H1 (cell line): ENCODE measurements around the gene C5orf15. TPM values are rescaled to one million over a fixed set of nuclear protein-coding genes. Genes with fewer than 3 reads are reported as not detected.

Experiments
- CTCF ChIA-PET: fragments of 300-600 bp; sonication (Branson Sonifier 250); formaldehyde crosslinking; loops from one replicate; lab custom pipeline; 2021; ENCODE audit not compliant: partially characterized antibody; lab: Charles Lee
- POLR2A ChIA-PET: fragments of 300-600 bp; sonication (Branson Sonifier 250); formaldehyde crosslinking; loops from one replicate; lab custom pipeline; 2021; ENCODE audit warnings: inconsistent platforms; ENCODE audit not compliant: partially characterized antibody; lab: Charles Lee
- DNase-seq, 2 experiments: peaks; one replicate each; pipeline versions ENCODE4 v3.0.0 to v3.0.0-alpha.2; 2010 to 2022; ENCODE audit warnings: low spot score in 2 of 2, low read depth in 1 of 2, mixed read lengths in 1 of 2
- FAIRE-seq: peaks from 2 replicates; lab custom pipeline; 2011; peaks lifted over from hg19 to GRCh38; lab: Jason Lieb, UNC
- H2AFZ ChIP-seq: 2 replicates; pipeline ENCODE4 v1.8.1; 2012; ENCODE audit warnings: low read length, inconsistent platforms
- H2AK5ac ChIP-seq: 2 replicates; pipeline ENCODE4 v1.6.1; 2013; ENCODE audit warnings: low read depth, low read length
- H2BK120ac ChIP-seq: replicated peaks from 2 replicates; pipeline ENCODE3; 2013; ENCODE audit warnings: low read depth, low read length, inconsistent platforms
- H2BK12ac ChIP-seq: 2 replicates; pipeline ENCODE4 v1.6.1; 2013; ENCODE audit warnings: low read depth, low read length
- H2BK15ac ChIP-seq: 2 replicates; pipeline ENCODE4 v1.6.1; 2013; ENCODE audit warnings: low read length
- H2BK20ac ChIP-seq: 2 replicates; pipeline ENCODE4 v1.6.1; 2013; ENCODE audit warnings: low read length
- H2BK5ac ChIP-seq: 2 replicates; pipeline ENCODE4 v1.6.1; 2013; ENCODE audit warnings: low read depth, low read length
- H3K14ac ChIP-seq: 2 replicates; pipeline ENCODE4 v1.6.1; 2013; ENCODE audit warnings: inconsistent platforms; ENCODE audit not compliant: insufficient read length
- H3K18ac ChIP-seq: 2 replicates; pipeline ENCODE4 v1.6.1; 2013; ENCODE audit warnings: low read length; ENCODE audit errors: extremely low read depth
- H3K23ac ChIP-seq: 2 replicates; pipeline ENCODE4 v1.6.1; 2013; ENCODE audit warnings: inconsistent platforms; ENCODE audit not compliant: insufficient read length
- H3K23me2 ChIP-seq: 2 replicates; pipeline ENCODE4 v1.6.1; 2013; ENCODE audit warnings: low read depth, low read length
- H3K27ac ChIP-seq: 2 replicates; pipeline ENCODE4 v1.6.1; 2011; ENCODE audit warnings: low read depth, low read length, inconsistent platforms
- H3K27me3 ChIP-seq, 4 experiments: replicated peaks in 1 of 4; 1 replicate in 1 of 4; 2 replicates in 3 of 4; pipeline versions ENCODE4 v1.6.1 to v1.8.1; 2011 to 2013; ENCODE audit warnings: low read length in 3 of 4, mild to moderate bottlenecking in 3 of 4, inconsistent platforms in 2 of 4, mixed read lengths in 2 of 4, moderate library complexity in 1 of 4; ENCODE audit not compliant: control insufficient read depth in 3 of 4, insufficient read depth in 3 of 4; ENCODE audit errors: extremely low read depth in 1 of 4
- H3K36me3 ChIP-seq, 4 experiments: 2 replicates each; pipeline versions ENCODE4 v1.6.1 to v1.8.1; 2011 to 2013; ENCODE audit warnings: mild to moderate bottlenecking in 4 of 4, low read length in 3 of 4, moderate library complexity in 2 of 4, control low read depth in 1 of 4, inconsistent platforms in 1 of 4; ENCODE audit not compliant: insufficient read depth in 4 of 4, control insufficient read depth in 2 of 4
- H3K4ac ChIP-seq: replicated peaks from 2 replicates; pipeline ENCODE3; 2013; ENCODE audit warnings: low read length, low read depth, mixed read lengths, inconsistent platforms; ENCODE audit not compliant: insufficient read length
- H3K4me1 ChIP-seq, 4 experiments: replicated peaks in 1 of 4; 1 replicate in 1 of 4; 2 replicates in 3 of 4; pipeline versions ENCODE4 v1.6.1 to v1.8.1; 2011 to 2013; ENCODE audit warnings: low read length in 3 of 4, inconsistent platforms in 2 of 4, mixed read lengths in 1 of 4; ENCODE audit not compliant: insufficient read depth in 4 of 4, control insufficient read depth in 3 of 4
- H3K4me2 ChIP-seq, 2 experiments: 2 replicates each; pipeline versions ENCODE4 v1.6.1 to v1.8.1; 2011 to 2013; ENCODE audit warnings: low read depth in 2 of 2, low read length in 2 of 2, control low read depth in 1 of 2, inconsistent platforms in 1 of 2, mild to moderate bottlenecking in 1 of 2; ENCODE audit not compliant: insufficient read depth in 1 of 2
- H3K4me3 ChIP-seq, 4 experiments: fragments of 200-600, 300-600 bp in 1 of 4; sonication (generic), shearing (Covaris generic), sonication (Bioruptor Twin) in 1 of 4; 2 replicates each; pipeline versions ENCODE4 v1.5.1 to v1.8.1; 2011 to 2016; ENCODE audit warnings: low read length in 4 of 4, low read depth in 3 of 4, control low read depth in 2 of 4, inconsistent platforms in 2 of 4, mild to moderate bottlenecking in 2 of 4, mixed read lengths in 1 of 4, moderate library complexity in 1 of 4; ENCODE audit not compliant: insufficient read depth in 2 of 4; ENCODE audit errors: extremely low read depth in 1 of 4
- H3K56ac ChIP-seq: replicated peaks from 2 replicates; pipeline ENCODE3; 2013; ENCODE audit warnings: low read depth, mild to moderate bottlenecking, mixed read lengths, low read length, inconsistent platforms; ENCODE audit not compliant: insufficient read length
- H3K79me1 ChIP-seq: 2 replicates; pipeline ENCODE4 v1.6.1; 2013; ENCODE audit warnings: low read depth, low read length, control low read depth
- H3K79me2 ChIP-seq, 2 experiments: 2 replicates each; pipeline versions ENCODE4 v1.6.1 to v1.8.1; 2012 to 2013; ENCODE audit warnings: low read length in 2 of 2, mild to moderate bottlenecking in 2 of 2, inconsistent platforms in 1 of 2; ENCODE audit not compliant: insufficient read depth in 2 of 2, control insufficient read depth in 1 of 2
- H3K9ac ChIP-seq, 4 experiments: replicated peaks in 1 of 4; 1 replicate in 1 of 4; 2 replicates in 3 of 4; pipeline versions ENCODE4 v1.6.1 to v1.8.1; 2011 to 2013; ENCODE audit warnings: low read depth in 3 of 4, low read length in 3 of 4, control low read depth in 2 of 4, mild to moderate bottlenecking in 2 of 4, moderate library complexity in 2 of 4, inconsistent platforms in 1 of 4; ENCODE audit errors: extremely low read depth in 1 of 4
- H3K9me3 ChIP-seq, 2 experiments: 2 replicates each; pipeline versions ENCODE4 v1.6.1 to v1.8.1; 2012 to 2013; ENCODE audit warnings: mild to moderate bottlenecking in 2 of 2, moderate library complexity in 2 of 2, control low read depth in 1 of 2, inconsistent platforms in 1 of 2, low read depth in 1 of 2, low read length in 1 of 2, mixed read lengths in 1 of 2; ENCODE audit not compliant: insufficient read depth in 2 of 2
- H4K20me1 ChIP-seq, 2 experiments: replicated peaks in 1 of 2; 2 replicates each; pipeline versions ENCODE3 to v1.8.1; 2011 to 2013; ENCODE audit warnings: inconsistent platforms in 2 of 2, low read length in 2 of 2, mild to moderate bottlenecking in 1 of 2; ENCODE audit not compliant: insufficient read depth in 2 of 2, control insufficient read depth in 1 of 2
- H4K5ac ChIP-seq: 2 replicates; pipeline ENCODE4 v1.6.1; 2013; ENCODE audit warnings: low read length, low read depth, mixed read lengths, inconsistent platforms; ENCODE audit not compliant: insufficient read length
- H4K8ac ChIP-seq: 2 replicates; pipeline ENCODE4 v1.8.0; 2013; ENCODE audit warnings: mild to moderate bottlenecking, moderate library complexity, low read length, inconsistent platforms; ENCODE audit not compliant: insufficient read depth; ENCODE audit errors: extremely low read depth
- H4K91ac ChIP-seq: replicated peaks from 2 replicates; pipeline ENCODE3; 2013; ENCODE audit warnings: low read length, mixed read lengths, inconsistent platforms; ENCODE audit not compliant: insufficient read length
- CHD2 ChIP-seq: IDR thresholded peaks from 2 replicates; pipeline ENCODE4 v1.6.1; 2012; ENCODE audit warnings: low read length, improper control_type of control experiment
- CREB1 ChIP-seq: IDR thresholded peaks from 2 replicates; pipeline ENCODE4 v1.6.1; 2012; ENCODE audit warnings: inconsistent platforms
- CTBP2 ChIP-seq: IDR thresholded peaks from 2 replicates; pipeline ENCODE4 v1.7.0; 2011; ENCODE audit warnings: borderline replicate concordance, mild to moderate bottlenecking, moderate library complexity, mixed read lengths, low read length; ENCODE audit not compliant: insufficient read depth, insufficient read length
- EZH2 ChIP-seq: fragments of 200-600 bp; sonication (generic); IDR thresholded peaks from 2 replicates; pipeline ENCODE4 v1.7.1; 2012; ENCODE audit warnings: low read depth, mild to moderate bottlenecking, moderate library complexity, low read length, inconsistent platforms; ENCODE audit not compliant: severe bottlenecking
- KDM1A ChIP-seq: fragments of 200-600, 300-600 bp; sonication (generic); IDR thresholded peaks from 2 replicates; pipeline ENCODE4 v1.7.1; 2016; ENCODE audit warnings: mild to moderate bottlenecking, low read length, borderline replicate concordance
- MAX ChIP-seq: IDR thresholded peaks from 2 replicates; pipeline ENCODE4 v1.6.1; 2012; ENCODE audit warnings: inconsistent platforms
- NANOG ChIP-seq: IDR thresholded peaks from 2 replicates; pipeline ENCODE4 v1.6.1; 2011; ENCODE audit warnings: low read length, low read depth, mild to moderate bottlenecking, inconsistent platforms; ENCODE audit not compliant: insufficient read depth, poor library complexity, severe bottlenecking
- SIRT6 ChIP-seq: IDR thresholded peaks from one replicate; pipeline ENCODE4 v1.7.1; 2012; ENCODE audit warnings: low read length, inconsistent platforms
- SIX5 ChIP-seq: IDR thresholded peaks from 2 replicates; pipeline ENCODE4 v1.6.1; 2011; ENCODE audit warnings: mild to moderate bottlenecking, low read depth, low read length
- SP4 ChIP-seq: IDR thresholded peaks from 2 replicates; pipeline ENCODE4 v1.6.1; 2012; ENCODE audit warnings: low read length, inconsistent platforms
- SUZ12 ChIP-seq: fragments of 200-600 bp; sonication (generic); IDR thresholded peaks from 2 replicates; pipeline ENCODE4 v1.6.1; 2012; ENCODE audit warnings: mild to moderate bottlenecking, inconsistent platforms, low read length, moderate library complexity, mixed read lengths
- TCF12 ChIP-seq: IDR thresholded peaks from 2 replicates; pipeline ENCODE4 v1.6.1; 2011; ENCODE audit warnings: low read depth, mild to moderate bottlenecking, low read length
- TEAD4 ChIP-seq: IDR thresholded peaks from 2 replicates; pipeline ENCODE4 v1.6.1; 2012; ENCODE audit warnings: low read depth, low read length, inconsistent platforms, mixed read lengths
- WGBS, 2 experiments: shearing (Covaris generic) in 1 of 2; methylation state at CpG; one replicate each; pipeline versions ENCODE4 v1.1.6 to v1.1.7; 2013 to 2015; ENCODE audit warnings: low lambda C conversion rate in 2 of 2, mixed read lengths in 2 of 2, inconsistent platforms in 1 of 2, low coverage in 1 of 2, missing lambda C conversion rate in 1 of 2; ENCODE audit not compliant: insufficient replicate concordance in 2 of 2, insufficient coverage in 1 of 2, insufficient read length in 1 of 2; ENCODE audit errors: extremely low coverage in 1 of 2, missing lambda C conversion rate in 1 of 2; 5-methylcytosine and 5-hydroxymethylcytosine counted together
- polyA plus RNA-seq, 7 experiments: library from polyadenylated mRNA; depleted of rRNA in 3 of 7; stranded (reverse) in 5 of 7; unstranded in 2 of 7; fragments of >200 nt in 5 of 7; fragments of 200-250 nt in 2 of 7; gene quantifications; 1 replicate in 5 of 7; 2 replicates in 1 of 7; 4 replicates in 1 of 7; pipeline versions ENCODE4 v1.2.1 to v1.2.3, GENCODE V29; 2011 to 2013; ENCODE audit warnings: missing spikeins in 2 of 7, mixed read lengths in 2 of 7
- total RNA-seq: library from RNA; stranded (reverse); fragmentation: NEBNext Ultra II Directional; extraction: Animal tissue kit (Norgen Biotek cat#: 25700); gene quantifications from 2 replicates; pipeline ENCODE4 v1.2.1, GENCODE V29; 2021

C5orf15 gene
- total and polyA plus RNA-seq, 2 of the 8 experiments (the other 6 are each of a cell fraction or from before 2014, with no cell fraction given), result 31.7 to 39.3 TPM

DNA sequence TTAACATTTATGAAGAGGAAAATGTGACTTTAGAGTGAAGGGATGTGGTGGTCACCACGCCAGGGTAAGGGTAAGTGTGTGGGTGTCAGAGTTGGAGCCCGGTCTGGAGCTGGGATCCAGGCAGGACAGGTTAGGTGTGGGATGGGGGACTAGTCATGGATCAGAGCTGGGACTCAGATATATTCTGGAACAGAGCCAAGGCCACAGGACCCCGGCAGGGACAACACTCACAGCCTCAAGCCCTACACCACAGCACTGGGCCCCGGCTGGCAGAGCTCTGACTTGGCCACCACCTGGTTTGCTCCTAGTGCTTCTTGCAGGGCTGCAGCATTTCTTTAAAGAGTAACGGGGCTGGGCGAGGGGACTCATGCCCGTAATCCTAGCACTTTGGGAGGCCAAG lies 47.4 kb downstream of the C5orf15 start:
- Histone ChIP-seq H2AFZ (no peak overlapping the region), H3K4me1 (no peaks in the 10 kb centered on the region; a peak in 1 of 7 replicates), H2BK5ac (no peak overlapping the region), H3K23ac (no peak overlapping the region), H3K79me1 (no peaks in the 10 kb centered on the region), H2BK12ac (no peak overlapping the region), H4K91ac (no peak overlapping the region), H2BK20ac (no peak overlapping the region), H3K79me2 (no peaks in the 10 kb centered on the region), H2AK5ac (no peak overlapping the region), H3K27ac (no peak overlapping the region), H3K4ac (no peak overlapping the region), H3K23me2 (0 out of 2 replicates have a peak, but pooled peaks cover 2% of the 10 kb centered on the region), H3K4me2 (no peak overlapping the region), H3K18ac (no peak overlapping the region), H3K14ac (no peak overlapping the region), H3K4me3 (no peak overlapping the region), H4K5ac (no peak overlapping the region), H3K36me3 (no peaks in the 10 kb centered on the region), H4K8ac (no peak overlapping the region), H2BK15ac (no peak overlapping the region), H2BK120ac (no peak overlapping the region), H3K9ac (no peak overlapping the region), H3K27me3 (no peaks in the 10 kb centered on the region), H4K20me1 (no peaks in the 10 kb centered on the region), H3K9me3 (no peaks in the 10 kb centered on the region), H3K56ac (no peak overlapping the region)
- ChIA-PET POLR2A (interaction anchor here (0.6 to 1.3 kb wide), 2 partner anchors 24 to 44 kb away, joined by 3 read pairs; no protein-coding TSS in a partner anchor), CTCF (interaction anchor here (1.6 to 2.0 kb wide), 4 partner anchors 18 to 51 kb away, joined by 4 to 10 read pairs (median 8); no protein-coding TSS in a partner anchor)
- 92% methylated on average over 7 of the region's 7 CpGs; no CpG with 5 or more reads in 1 of the 2 experiments for WGBS, 2 experiments
- DNase-seq, result no peak
- FAIRE-seq, result no peak
- TF ChIP-seq CTBP2 (no peak), SUZ12 (no peak), TCF12 (no peak), MAX (no peak), SIRT6 (no peak), CHD2 (no peak), SP4 (no peak), NANOG (no peak), CREB1 (no peak), SIX5 (no peak), TEAD4 (no peak), KDM1A (no peak), EZH2 (no peak)
